NAMALWA (cell line): ENCODE measurements around the gene NPDC1.
"Not testable (repeated sequence)": the region's sequence is repeated elsewhere in the genome, so short reads cannot be mapped to it uniquely, and the experiment has no call there.

ENCODE experiments used
- DNase-seq: peaks from one replicate; pipeline ENCODE4 v3.0.0-alpha.2; 2015; ENCODE audit warnings: low spot score

NPDC1 gene

GRCh38 chr9:137075275-137075775 lies 29.3 kb upstream of the NPDC1 start:
- no peak for DNase-seq

- DNase-seq, result no peak
These were observed 28.8 kb upstream of the NPDC1 start for GRCh38 chr9:137074657-137075274.

DNA sequence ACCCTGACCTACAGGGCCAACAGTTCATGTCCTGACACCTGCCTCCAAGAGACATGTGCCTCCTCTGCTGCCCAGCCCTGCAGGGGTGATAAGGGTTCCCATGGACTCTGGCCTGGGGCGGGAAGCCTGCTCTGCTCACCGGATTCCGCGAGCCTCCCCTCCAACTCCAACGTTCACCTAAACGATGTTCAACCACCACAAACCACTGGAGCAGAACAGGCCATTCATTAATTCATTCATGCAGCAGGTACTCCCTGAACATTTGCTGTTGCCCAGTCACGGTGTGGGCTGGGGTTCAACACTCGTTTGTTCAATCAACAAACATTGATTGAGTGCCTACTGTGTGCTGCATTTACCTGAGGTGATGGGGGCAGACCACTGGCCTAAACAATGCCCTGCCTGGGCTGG lies 28.0 kb upstream of the NPDC1 start:
- DNase-seq, result no peak

- DNase-seq, result no peak
These were observed 25.3 kb upstream of the NPDC1 start for GRCh38 chr9:137071282-137071681.

GRCh38 chr9:137070906-137071275 lies 24.9 kb upstream of the NPDC1 start:
- DNase-seq, result peak; percentile 49

DNA sequence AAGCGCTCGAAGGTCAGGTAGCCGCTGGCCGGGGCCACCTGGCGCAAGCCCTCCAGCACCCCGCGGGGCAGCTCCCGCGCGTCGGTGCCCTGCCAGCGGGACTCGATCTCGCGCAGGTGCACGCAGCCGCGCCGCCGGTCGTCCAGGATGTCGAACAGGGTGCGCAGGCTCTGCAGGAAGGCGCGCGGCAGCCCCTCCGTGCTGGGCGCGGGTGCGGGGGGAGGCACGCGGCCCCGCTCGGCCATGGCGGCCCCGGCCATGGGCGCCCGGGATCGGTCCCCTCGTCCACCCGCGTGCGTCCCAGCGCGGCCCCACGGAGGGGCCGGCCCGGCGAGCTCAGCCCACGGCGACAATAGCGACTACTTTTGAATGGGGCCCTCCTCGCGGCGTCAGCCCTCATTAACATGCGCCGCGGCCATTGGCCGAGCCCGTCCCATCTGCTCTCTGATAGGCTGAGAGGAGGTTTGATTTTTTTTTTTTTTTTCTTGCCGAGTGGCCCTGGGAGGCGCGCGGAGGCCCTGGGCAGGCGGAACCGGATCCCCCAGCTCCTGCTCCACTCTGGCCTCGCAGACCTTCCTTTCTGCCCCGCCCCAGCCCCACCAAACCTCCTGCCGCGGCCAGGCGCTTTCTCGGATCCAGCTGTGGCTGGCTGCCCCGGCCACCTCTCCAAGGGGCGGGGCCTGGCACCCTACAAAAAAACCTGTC lies 24.4 kb upstream of the NPDC1 start, which contains the start of gene SAPCD2:
Gene SAPCD2, minus strand, starts transcription at position 357 of the 705 bp plus-strand sequence. Its CDS starts 97 bp downstream, at position 260.
- DNase-seq, result peak; percentile 93

DNA sequence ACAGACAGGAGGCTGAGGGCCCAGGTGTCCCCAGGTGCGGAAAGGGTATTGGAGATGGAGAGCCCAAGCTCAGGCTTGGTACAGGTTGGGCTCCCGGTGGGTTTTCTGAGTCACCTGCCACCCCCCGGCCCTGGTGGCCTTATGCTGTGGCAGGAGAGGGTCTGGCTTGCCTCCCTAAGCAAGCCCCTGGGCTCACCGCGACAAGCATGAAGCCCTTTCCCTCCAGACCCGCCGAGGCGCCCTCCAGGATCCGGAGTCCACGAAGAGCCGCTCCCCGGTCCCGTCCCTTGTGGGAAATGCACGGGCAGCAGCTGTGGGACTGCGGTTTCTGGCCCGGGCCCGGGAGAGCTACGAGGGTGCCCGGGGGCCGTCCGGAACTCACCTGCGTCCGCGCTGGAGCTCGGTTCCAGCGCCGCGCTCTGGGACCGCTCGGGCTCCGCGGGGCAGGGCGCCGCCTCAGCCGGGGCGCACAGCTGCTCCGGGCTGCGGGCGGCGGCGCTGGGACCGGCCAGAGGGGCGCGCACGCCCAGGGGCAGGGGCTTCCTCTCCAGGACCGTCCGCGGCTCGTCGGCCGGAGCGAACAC lies 23.6 kb upstream of the NPDC1 start:
- DNase-seq, result no peak

- DNase-seq, result no peak
These were observed 22.8 kb upstream of the NPDC1 start for GRCh38 chr9:137068539-137069507.

GRCh38 chr9:137067860-137068538 lies 22.0 kb upstream of the NPDC1 start:
- DNase-seq, result peak; percentile 96

DNA sequence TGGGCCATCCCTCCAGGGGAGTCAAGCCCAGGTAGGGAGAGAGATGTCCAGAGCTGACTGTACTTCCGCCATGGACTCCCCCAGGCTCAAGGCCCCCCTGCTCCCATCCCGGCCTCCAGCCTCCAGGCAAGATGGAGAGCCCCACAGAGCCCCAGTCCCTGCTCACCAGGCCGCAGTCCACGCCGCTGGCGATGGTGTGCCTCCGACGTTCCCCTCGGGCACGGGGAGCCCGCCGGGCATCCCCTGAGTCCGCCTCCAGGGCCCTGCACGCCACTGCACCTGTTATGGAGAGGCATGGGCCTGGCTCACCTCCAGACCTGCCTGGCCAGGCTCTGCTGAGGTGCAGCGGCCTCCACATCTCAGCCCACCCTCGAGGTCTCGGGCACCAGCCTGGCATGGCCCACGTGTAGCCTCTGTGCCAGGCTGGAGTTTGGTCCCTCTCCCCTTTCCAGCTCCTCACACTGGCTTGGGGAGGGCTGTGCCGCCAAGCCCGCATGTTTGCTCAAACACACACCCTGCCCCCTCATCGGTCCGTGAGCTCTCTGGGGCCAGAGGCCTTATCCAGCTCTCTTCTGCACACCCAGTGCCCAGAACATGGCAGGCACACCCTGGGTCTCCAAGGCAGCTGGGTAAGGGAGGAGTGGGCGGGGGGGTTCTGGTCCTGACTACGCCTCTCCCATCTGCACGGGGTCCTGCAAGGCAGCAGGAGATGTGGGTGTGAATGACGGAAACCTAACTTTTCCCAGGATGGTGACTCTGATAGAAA lies 20.3 kb upstream of the NPDC1 start:
- no peak for DNase-seq

DNA sequence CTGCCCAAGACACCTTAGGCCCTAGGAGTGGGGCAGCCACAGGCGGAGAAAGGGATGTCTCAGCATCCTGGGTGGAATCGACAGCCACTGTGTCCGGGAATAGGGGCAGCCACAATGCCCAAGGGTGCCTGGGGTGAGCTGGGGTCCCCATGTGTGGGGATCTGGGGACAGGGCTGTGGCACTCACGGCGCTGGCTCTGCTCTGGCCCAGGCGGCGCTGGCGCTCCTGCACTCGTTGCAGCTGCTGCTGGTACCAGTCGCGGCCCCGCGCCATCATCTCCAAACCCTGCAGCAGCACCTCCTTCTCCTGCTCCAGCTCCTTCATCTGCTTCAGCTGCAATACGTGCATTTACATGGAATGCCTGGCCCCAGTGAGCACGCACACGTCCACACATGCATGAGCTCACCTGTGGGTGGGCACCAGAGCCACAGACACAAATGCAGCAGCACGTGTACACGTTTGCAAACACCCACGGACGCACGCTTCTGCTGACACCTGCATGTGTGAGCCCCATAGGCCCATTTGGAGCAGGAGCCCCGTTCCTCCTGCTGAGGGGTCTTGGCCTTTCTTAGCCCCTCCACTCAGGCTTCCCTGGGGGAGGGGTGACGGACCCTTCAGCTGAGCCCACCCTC lies 19.5 kb upstream of the NPDC1 start:
- DNase-seq, result no peak

DNA sequence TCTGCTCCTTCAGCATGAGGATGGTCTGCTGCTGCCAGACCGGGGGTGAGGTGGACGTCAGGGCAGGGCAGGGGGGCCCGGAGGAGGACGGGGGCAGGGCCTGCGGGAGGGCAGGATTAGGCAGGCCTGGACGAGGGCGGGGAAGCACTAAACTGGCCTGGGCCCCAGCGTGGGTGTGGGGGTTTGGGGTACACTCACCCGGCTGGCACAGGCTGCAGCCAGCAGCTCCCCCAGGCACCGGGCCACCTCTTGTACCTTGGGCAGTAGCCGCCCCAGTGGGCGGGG lies 18.8 kb upstream of the NPDC1 start:
- no peak for DNase-seq

DNA sequence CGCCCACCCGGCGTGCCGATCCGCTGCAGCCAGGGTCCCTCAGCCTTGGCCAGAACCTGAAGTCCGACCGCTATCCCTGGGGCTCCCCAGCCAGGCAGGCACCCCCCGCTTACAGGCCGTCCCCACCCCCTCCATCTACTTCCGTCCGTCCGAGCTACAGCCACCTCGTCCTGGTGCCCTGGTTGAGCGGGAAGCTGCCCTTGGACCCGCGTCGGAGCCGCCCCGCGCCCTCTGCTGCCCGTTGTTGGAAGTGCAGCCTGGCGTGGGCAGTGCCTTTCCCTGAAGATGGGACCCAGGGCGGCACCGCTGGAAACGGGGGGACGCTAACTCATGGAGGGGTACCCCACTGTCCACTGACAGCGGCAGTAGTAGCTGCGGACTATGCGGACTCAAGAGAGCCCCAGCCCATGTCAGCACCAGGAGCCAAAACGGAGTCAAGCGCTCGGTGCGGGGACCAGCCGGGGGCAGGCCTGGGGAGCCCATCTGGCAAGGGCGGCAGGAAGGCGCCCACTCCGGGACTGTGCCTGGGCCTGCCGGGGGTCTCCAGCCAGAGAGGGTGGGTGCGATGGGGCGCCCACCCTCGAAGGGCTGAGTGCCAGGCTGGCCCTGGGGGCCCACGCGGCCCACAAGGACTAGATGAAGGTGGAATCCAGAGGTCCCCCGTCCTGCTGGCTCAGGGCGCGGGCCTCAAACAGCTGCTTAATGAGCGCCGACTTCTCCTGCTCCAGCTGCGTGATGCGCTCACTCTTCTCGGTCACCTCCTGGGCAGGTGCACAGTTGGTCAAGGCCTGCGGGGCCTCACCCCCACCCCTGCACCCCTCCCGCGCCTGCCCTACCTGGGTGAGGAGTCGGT lies 18.3 kb upstream of the NPDC1 start:
- DNase-seq, result peak; percentile 56

DNA sequence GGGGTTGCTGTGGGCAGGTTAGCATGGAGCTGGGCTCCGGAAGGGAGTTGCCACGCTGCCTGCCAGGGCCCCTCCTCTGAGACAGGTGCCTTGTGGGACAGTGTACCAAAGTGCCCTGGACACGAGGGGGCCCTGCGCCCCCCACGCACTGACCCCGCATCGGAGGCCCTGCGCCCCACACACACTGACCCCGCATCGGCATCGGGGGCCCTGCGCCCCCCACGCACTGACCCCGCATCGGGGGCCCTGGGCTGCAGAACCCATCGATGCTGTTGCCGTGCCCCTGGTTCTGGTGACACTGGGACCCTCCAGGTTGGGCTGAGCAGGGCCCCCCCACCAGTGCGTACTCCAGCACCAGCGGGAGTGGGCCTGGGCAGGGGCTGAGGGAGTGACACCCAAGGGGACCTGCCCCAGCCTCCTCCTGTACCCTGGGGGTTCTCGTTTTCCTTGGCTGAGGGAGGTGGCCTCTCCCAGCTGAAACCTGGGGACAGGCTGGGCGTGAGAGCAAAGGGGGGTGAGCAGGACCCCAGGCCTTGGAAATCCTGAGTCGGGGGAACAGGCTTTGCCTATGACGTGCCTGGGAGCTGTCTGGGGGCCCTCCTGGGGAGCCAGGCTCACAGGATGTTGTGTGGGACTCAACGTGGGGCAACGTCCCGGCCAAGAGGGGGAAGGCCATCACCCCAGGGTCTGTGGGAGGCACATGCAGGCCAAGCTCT lies 17.5 kb upstream of the NPDC1 start:
- no peak for DNase-seq

DNA sequence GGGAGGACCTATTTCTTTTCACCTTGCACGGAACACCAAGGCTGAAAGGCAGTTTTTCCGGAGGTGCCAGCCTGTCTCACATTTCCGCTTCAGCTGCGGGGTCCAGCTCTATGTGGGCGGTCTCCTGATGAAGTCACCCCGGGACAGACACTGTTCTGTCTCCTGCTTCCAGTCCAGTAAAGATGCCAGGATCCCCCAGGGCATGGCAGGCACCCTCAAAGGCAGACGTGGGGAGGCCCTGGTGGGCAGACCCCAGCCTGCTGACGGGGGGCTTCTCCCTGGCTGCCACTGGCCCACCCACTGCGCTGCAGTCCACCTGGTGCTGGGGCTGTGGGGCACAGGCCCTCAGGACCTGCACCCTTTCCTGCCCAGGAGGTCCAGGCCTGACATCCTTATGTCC lies 16.8 kb upstream of the NPDC1 start:
- DNase-seq, result not testable (repeated sequence)

GRCh38 chr9:137062384-137062783 lies 16.4 kb upstream of the NPDC1 start:
- DNase-seq, result no peak

DNA sequence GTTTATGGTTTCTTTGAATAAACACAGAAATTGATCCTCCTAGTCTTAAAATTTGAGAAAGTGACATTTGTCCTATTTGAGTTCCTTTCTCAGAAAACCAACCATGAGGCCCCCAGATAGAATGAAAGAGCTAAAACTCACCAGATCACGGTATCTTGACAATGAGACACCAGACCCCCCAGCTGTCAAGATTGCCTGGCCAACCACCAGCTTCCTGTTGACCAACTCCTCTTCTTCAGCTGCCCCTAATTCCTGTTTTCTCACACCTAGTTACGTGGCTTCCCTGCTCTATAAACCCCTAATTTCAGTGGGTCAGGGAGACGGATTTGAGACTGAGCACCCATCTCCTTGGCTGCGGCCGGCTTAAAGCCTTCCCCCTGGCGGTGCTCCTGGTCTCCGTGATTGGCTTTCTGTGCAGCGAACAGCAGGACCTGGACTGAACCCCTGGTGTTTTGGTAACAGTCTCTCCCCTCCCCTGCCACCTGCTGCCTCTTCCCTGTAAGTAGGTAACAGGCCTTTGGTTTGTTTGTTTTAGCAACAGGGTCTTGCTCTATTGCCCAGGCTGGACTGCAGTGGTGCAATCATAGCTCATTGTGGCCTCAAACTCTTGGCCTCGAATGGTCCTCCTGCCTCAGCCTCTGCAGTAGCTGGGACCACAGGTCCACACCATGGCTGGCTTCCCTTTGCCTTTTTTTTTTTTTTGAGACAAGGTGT lies 12.7 kb upstream of the NPDC1 start:
- DNase-seq, result peak; percentile 58

DNA sequence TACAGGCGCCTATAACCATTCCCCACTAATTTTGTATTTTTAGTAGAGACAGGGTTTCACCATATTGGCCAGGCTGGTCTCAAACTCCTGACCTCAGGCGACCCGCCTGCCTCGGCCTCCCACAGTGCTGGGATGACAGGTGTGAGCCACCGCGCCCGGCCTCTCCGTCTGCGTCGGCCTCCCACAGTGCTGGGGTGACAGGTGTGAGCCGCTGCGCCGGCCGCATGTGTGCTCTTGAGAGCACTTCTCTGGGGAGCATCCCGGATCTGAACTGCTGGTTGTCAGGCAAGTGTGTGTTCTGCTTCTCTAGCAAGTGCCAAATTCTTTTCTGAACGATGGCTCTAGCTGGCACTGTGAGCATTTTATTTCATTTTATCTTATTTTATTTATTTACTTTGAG lies 11.6 kb upstream of the NPDC1 start:
- DNase-seq, result no peak
